ENCODE data around the gene C11orf52. TPM values are rescaled to one million over a fixed set of nuclear protein-coding genes. Genes with fewer than 3 reads are reported as not detected.

C11orf52 gene
- total RNA-seq, 1 experiment from 2014 or later, result 10.5 TPM

GRCh38 chr11:111920908-111921307, 2.2 kb downstream of the C11orf52 start:
- no peak overlapping the region for H3K27ac ChIP-seq (ENCODE audit: low read length)
- H3K4me1 ChIP-seq (ENCODE audit: insufficient read depth, low read length), result peaks cover 31% of the 10 kb centered on the region
- DNase-seq (no peak), ATAC-seq (no peak)
- intact Hi-C loops (cut with micrococcal nuclease), result no loop called here
- no peaks in the 10 kb centered on the region for H3K9me3 ChIP-seq (ENCODE audit: low read length)
- BruUV-seq (replicated peaks), result no TSS peak
- no peak overlapping the region for H2AFZ ChIP-seq (ENCODE audit: low read length)
- no peak overlapping the region for H3K4me2 ChIP-seq (ENCODE audit: low read length)
- no peak overlapping the region for H3K4me3 ChIP-seq (ENCODE audit: low read length)
- H3K9ac ChIP-seq (ENCODE audit: low read length), result no peak overlapping the region
- no peaks in the 10 kb centered on the region for H3K9me2 ChIP-seq (replicated peaks; ENCODE audit: low read length)
- ChIA-PET CTCF (no interaction called here), POLR2A (ENCODE audit: unreplicated experiment) (no interaction called here)
- no peaks in the 10 kb centered on the region for H3F3A ChIP-seq (ENCODE audit: low read length, unreplicated experiment)
- H3K27me3 ChIP-seq (ENCODE audit: low read length), result no peaks in the 10 kb centered on the region
- TF ChIP-seq EZH2 (IDR thresholded peaks at IDR 0.05; ENCODE audit: low read length, unreplicated experiment) (no peak), EZH2phosphoT487 (IDR thresholded peaks at IDR 0.05; ENCODE audit: borderline replicate concordance, low read length) (no peak), CTCF (conservative IDR thresholded peaks at IDR 0.05; ENCODE audit: low read depth, low read length) (no peak)
- H3K79me2 ChIP-seq (ENCODE audit: low read length), result no peaks in the 10 kb centered on the region
- no peaks in the 10 kb centered on the region for H3K36me3 ChIP-seq (ENCODE audit: low read depth, low read length)
- H4K20me1 ChIP-seq (ENCODE audit: low read length), result no peaks in the 10 kb centered on the region

- no peak overlapping the region for H3K4me3 ChIP-seq (ENCODE audit: low read length)
- H3K9me3 ChIP-seq (ENCODE audit: low read length), result no peaks in the 10 kb centered on the region
- H3K27me3 ChIP-seq (ENCODE audit: low read length), result no peaks in the 10 kb centered on the region
- H3K4me1 ChIP-seq (ENCODE audit: insufficient read depth, low read length), result peaks cover 37% of the 10 kb centered on the region
- no peak overlapping the region for H3K27ac ChIP-seq (ENCODE audit: low read length)
- BruUV-seq (replicated peaks), result no TSS peak
- H3F3A ChIP-seq (ENCODE audit: low read length, unreplicated experiment), result no peaks in the 10 kb centered on the region
- no peaks in the 10 kb centered on the region for H3K9me2 ChIP-seq (replicated peaks; ENCODE audit: low read length)
- H4K20me1 ChIP-seq (ENCODE audit: low read length), result no peaks in the 10 kb centered on the region
- no peak for TF ChIP-seq EZH2phosphoT487 (IDR thresholded peaks at IDR 0.05; ENCODE audit: borderline replicate concordance, low read length)
- TF ChIP-seq EZH2 (IDR thresholded peaks at IDR 0.05; ENCODE audit: low read length, unreplicated experiment), result no peak
- TF ChIP-seq CTCF (conservative IDR thresholded peaks at IDR 0.05; ENCODE audit: low read depth, low read length), result no peak
- intact Hi-C loops (cut with micrococcal nuclease), result no loop called here
- POLR2A ChIA-PET (ENCODE audit: unreplicated experiment), result no interaction called here
- CTCF ChIA-PET, result no interaction called here
- DNase-seq, result no peak
- H3K36me3 ChIP-seq (ENCODE audit: low read depth, low read length), result no peaks in the 10 kb centered on the region
- no peaks in the 10 kb centered on the region for H3K79me2 ChIP-seq (ENCODE audit: low read length)
- no peak overlapping the region for H2AFZ ChIP-seq (ENCODE audit: low read length)
- no peak overlapping the region for H3K9ac ChIP-seq (ENCODE audit: low read length)
- no peak overlapping the region for H3K4me2 ChIP-seq (ENCODE audit: low read length)
- ATAC-seq, result no peak
Observed at GRCh38 chr11:111921541-111922230, 3.0 kb downstream of the C11orf52 start.

- CTCF ChIA-PET, result no interaction called here
- intact Hi-C loops (cut with micrococcal nuclease), result no loop called here
- no TSS peak for BruUV-seq (replicated peaks)
Observed at GRCh38 chr11:111922803-111923202, 4.1 kb downstream of the C11orf52 start.

More at GRCh38 chr11:111922803-111923202, 4.1 kb downstream of the C11orf52 start:
- Histone ChIP-seq H3K27ac (ENCODE audit: low read length) (no peak overlapping the region), H3K79me2 (ENCODE audit: low read length) (no peaks in the 10 kb centered on the region), H2AFZ (ENCODE audit: low read length) (no peak overlapping the region), H3K27me3 (ENCODE audit: low read length) (no peaks in the 10 kb centered on the region), H3F3A (ENCODE audit: low read length, unreplicated experiment) (no peaks in the 10 kb centered on the region), H3K4me2 (ENCODE audit: low read length) (no peak overlapping the region), H3K4me3 (ENCODE audit: low read length) (no peak overlapping the region), H4K20me1 (ENCODE audit: low read length) (no peaks in the 10 kb centered on the region), H3K9ac (ENCODE audit: low read length) (no peak overlapping the region), H3K36me3 (ENCODE audit: low read depth, low read length) (no peaks in the 10 kb centered on the region), H3K9me3 (ENCODE audit: low read length) (no peaks in the 10 kb centered on the region), H3K9me2 (replicated peaks; ENCODE audit: low read length) (no peaks in the 10 kb centered on the region), H3K4me1 (ENCODE audit: insufficient read depth, low read length) (peaks cover 41% of the 10 kb centered on the region)
- POLR2A ChIA-PET (ENCODE audit: unreplicated experiment), result no interaction called here
- peak; percentile 65 for DNase-seq
- ATAC-seq, result no peak
- TF ChIP-seq CTCF (conservative IDR thresholded peaks at IDR 0.05; ENCODE audit: low read depth, low read length) (no peak), EZH2phosphoT487 (IDR thresholded peaks at IDR 0.05; ENCODE audit: borderline replicate concordance, low read length) (no peak), EZH2 (IDR thresholded peaks at IDR 0.05; ENCODE audit: low read length, unreplicated experiment) (no peak)

Measured in PC-3 (cell line).